Globus pallidus (tissue), 1 donor: ENCODE measurements around the gene RAB11B.
"Not testable (repeated sequence)": the region's sequence is repeated elsewhere in the genome, so short reads cannot be mapped to it uniquely, and the experiment has no call there.

Source experiments
- DNase-seq: peaks from one replicate; pipeline ENCODE4 v3.0.0-alpha.2; 2015; ENCODE audit warnings: low spot score

RAB11B gene

GRCh38 chr19:8393871-8394250, 3.7 kb downstream of the RAB11B start:
- peak; percentile 97 for DNase-seq

DNA sequence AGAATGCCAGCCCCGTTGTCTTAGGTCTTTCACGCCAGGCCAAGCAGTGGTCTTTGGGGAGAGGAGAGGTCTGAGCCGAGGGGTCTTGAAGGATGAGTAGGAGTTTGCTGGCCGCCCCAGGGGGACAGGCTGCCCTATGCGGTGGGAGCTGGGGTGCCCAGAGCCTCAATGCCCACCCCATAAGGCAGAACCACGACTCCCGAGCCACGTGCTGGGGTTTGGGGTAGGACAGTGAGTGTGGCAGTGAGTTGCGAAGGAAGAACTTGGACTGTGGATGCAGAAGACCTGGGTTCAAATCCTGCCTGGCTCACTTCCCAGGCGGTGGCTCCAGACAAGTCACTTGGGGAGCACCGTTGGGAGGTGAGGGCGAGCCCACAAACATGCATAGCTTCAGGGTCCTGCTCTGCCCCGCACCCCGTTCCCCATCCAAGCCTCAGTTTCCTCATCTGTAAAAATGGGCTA, 5.5 kb downstream of the RAB11B start:
- DNase-seq = no peak

DNA sequence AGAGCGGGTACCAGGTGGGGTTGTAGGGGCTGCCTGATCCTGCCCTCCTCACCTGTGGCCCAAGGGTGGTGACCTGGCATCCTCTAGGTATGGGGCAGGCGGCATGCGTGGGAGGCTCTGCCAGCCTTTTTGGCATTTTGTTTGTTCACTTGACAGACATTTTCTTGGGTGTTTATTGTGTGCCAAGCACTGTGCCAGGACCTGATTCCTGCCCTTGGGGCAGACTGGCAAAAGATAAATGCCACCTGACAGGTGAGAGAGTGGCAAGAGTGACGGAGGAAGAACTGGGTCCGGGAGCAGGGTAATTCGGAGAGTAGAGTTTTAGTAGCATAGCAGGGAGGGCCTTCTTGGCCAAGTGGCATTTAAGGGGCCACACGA, 6.0 kb downstream of the RAB11B start:
- no peak for DNase-seq

- peak; percentile 80 for DNase-seq
Observed at GRCh38 chr19:8396563-8397203, 6.5 kb downstream of the RAB11B start.

GRCh38 chr19:8397271-8397670, 7.1 kb downstream of the RAB11B start:
- no peak for DNase-seq

- no peak for DNase-seq
Observed at GRCh38 chr19:8397746-8398310, 7.7 kb downstream of the RAB11B start.

- no peak for DNase-seq
Observed at GRCh38 chr19:8398311-8398771, 8.2 kb downstream of the RAB11B start.

DNA sequence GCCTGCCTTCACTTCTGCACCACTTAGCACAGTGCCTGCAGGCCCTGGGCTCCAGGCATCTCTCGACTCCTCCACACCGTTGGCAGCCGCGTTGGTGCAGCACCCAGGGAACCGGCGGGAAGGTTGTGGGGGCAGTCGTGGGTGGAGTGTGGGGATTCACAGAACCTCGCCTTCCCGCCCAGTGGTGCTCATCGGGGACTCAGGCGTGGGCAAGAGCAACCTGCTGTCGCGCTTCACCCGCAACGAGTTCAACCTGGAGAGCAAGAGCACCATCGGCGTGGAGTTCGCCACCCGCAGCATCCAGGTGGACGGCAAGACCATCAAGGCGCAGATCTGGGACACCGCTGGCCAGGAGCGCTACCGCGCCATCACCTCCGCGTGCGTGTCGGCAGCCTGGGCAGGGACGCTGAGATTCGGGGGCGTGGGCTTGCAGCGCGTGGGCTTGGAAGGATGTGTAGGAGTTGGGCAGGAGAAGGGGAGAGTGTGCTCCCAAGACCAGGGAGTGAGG, 9.6 kb downstream of the RAB11B start:
- no peak for DNase-seq

DNA sequence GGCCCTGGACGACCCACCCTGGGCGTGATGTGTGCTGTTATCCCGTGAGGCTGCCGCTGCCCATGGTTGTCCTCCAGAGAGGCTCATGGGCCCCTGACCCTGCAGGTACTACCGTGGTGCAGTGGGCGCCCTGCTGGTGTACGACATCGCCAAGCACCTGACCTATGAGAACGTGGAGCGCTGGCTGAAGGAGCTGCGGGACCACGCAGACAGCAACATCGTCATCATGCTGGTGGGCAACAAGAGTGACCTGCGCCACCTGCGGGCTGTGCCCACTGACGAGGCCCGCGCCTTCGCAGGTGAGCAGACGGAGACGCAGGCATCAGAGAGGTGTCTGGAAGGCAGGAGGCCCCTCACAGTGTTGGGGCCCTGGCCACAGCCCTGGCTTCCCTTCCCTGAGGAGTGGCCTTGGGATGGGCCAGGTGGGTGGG, 11.8 kb downstream of the RAB11B start:
- DNase-seq = no peak

GRCh38 chr19:8403098-8403819, 13.1 kb downstream of the RAB11B start:
- DNase-seq = no peak

- DNase-seq = no peak
Observed at GRCh38 chr19:8403820-8404109, 13.6 kb downstream of the RAB11B start.

DNA sequence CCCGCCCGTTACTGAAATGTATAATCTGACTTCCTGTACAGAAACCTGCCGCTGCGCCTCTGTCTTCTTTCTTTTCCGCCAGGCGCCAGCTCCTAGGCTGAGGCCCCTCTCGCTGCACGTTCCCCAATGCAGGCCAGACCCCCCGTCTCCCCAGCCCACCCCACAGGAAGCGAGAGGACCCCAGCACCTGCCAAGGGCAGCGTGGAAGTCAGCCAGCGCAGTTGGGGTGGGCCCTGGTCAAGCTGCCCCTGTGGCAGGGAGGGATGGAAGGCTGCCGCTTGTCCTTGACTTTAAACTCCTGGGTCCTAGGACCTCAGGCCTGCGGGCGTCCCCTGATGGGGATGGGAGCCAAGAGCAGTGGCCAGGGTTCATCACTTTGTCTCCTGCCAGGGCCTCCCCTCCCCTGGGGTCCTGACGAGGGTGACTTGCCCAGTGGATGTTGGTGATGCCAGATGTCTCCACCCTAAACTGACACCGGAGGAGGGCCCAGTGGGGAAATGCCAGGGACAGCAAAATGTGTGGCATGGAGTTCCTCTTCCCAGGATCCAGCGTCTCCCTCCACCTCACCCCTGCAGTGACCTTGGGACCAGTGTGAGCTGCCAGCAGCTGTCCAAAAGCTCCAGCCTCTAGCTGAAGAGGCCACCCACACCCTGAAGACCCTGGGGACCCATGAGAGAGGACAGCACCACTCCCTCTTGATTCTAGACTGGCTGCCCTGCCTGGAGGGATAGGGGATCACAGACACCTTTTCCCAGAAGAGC, 14.4 kb downstream of the RAB11B start:
- DNase-seq = no peak

- DNase-seq = not testable (repeated sequence)
Observed at GRCh38 chr19:8410718-8411117, 20.6 kb downstream of the RAB11B start.

- DNase-seq = peak; percentile 98
Observed at GRCh38 chr19:8412783-8413628, 22.8 kb downstream of the RAB11B start, which contains the start of gene MARCHF2. Gene MARCHF2 (plus strand): TSS chr19:8413305. CDS start chr19:8421841, 8,536 bp downstream.

- no peak for DNase-seq
Observed at GRCh38 chr19:8413629-8413995, 23.5 kb downstream of the RAB11B start.

GRCh38 chr19:8416796-8417195, 26.6 kb downstream of the RAB11B start:
- no peak for DNase-seq

- no peak for DNase-seq
Observed at GRCh38 chr19:8421484-8422461, 31.6 kb downstream of the RAB11B start.

- DNase-seq = peak; percentile 55
Observed at GRCh38 chr19:8423817-8424223, 33.7 kb downstream of the RAB11B start.

- not testable (repeated sequence) for DNase-seq
Observed at GRCh38 chr19:8425331-8425730, 35.2 kb downstream of the RAB11B start.

- DNase-seq = no peak
Observed at GRCh38 chr19:8426283-8426682, 36.1 kb downstream of the RAB11B start.
